Activated CD8-positive, alpha-beta memory T cell treated with anti-CD3 and anti-CD28 coated beads for 36 hours (primary cell): Measurements from ENCODE around the gene FNBP1L. TPM values are rescaled to one million over a fixed set of nuclear protein-coding genes. Genes with fewer than 3 reads are reported as not detected.
"Not testable (repeated sequence)": the region's sequence is repeated elsewhere in the genome, so short reads cannot be mapped to it uniquely, and the experiment has no call there.

Experiments used
- CTCF ChIA-PET: fragments of 350-600 bp; sonication (Branson Sonifier 250); formaldehyde crosslinking; loops from one replicate; lab custom pipeline; 2021; ENCODE audit warnings: antibody characterized with exemption; lab: Charles Lee
- POLR2A ChIA-PET: fragments of 350-600 bp; sonication (Branson Sonifier 250); formaldehyde crosslinking; loops from one replicate; lab custom pipeline; 2021; ENCODE audit warnings: antibody characterized with exemption; lab: Charles Lee
- total RNA-seq, 2 experiments: library from RNA; stranded (reverse); gene quantifications; one replicate each; pipeline ENCODE4 v1.2.3, GENCODE V29; 2021

FNBP1L gene
- total RNA-seq, 2 experiments from 2014 or later = 0.65 to 0.67 TPM

DNA sequence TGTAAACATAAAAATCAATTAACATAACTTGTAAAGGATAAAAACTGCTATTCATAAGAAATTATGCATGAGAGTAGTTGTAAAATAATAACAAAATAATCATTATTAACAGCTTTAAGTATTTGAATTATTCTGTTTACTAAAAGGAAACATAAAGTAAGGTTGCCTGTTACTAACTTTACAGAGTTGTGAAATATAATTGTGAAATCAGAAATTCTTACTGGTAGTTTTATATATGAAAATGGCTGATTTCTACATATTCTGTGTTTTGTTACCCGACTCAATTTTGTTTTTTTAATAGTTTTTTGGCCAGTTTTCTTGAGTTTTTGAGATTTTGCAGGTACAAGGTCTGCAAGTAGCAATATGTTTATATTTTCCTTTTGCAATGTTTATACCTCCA is 27.8 kb downstream of the FNBP1L start:
- ChIA-PET POLR2A (no interaction called here), CTCF (no interaction called here)

DNA sequence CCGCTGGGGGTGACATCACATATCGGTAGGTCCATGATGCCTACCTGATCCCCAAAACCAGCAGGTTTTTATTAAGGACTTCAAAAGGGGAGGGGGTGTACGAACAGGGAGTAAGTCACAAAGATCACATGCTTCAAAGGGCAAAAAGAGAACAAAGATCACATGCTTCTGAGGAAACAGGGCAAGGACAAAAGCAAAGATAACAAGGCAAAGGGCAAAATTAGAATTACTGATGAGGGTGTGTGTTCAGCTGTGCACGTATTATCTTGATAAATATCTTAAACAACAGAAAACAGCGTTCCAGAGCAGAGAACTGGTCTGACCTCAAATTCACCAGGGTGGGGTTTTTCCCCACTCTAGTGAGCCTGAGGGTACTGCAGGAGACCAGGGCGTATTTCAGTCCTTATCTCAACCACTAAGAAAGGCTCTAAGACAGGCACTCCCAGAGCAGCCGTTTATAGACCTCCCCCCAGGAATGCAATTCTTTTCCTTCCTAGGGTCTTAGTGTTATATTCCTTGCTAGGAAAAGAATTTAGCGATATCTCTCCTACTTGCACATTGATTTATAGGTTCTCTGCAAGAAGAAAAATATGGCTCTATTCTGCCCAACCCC is 31.3 kb downstream of the FNBP1L start:
- POLR2A ChIA-PET = not testable (repeated sequence)
- CTCF ChIA-PET = interaction anchor here (1.3 kb wide), 1 partner anchor 14 kb away, joined by 3 read pairs; no protein-coding TSS in a partner anchor

DNA sequence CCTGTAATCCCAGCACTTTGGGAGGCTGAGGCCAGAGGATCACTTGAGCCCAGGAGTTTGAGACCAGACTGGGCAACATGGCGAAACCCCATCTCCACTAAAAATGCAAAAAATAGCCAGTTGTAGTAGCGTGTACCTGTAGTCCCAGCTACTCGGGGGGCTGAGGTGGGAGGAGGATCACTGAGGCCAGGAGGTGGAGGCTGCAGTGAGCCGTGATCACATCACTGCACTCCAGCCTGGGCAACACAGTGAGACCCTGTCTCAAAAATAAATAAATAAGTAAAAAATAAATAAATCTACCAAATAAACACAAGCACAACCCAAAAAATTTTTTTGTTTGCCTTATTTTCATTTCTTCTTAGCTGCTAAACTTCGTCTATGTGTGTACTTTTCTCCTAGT is 34.0 kb downstream of the FNBP1L start:
- CTCF ChIA-PET, POLR2A ChIA-PET: not testable (repeated sequence)

DNA sequence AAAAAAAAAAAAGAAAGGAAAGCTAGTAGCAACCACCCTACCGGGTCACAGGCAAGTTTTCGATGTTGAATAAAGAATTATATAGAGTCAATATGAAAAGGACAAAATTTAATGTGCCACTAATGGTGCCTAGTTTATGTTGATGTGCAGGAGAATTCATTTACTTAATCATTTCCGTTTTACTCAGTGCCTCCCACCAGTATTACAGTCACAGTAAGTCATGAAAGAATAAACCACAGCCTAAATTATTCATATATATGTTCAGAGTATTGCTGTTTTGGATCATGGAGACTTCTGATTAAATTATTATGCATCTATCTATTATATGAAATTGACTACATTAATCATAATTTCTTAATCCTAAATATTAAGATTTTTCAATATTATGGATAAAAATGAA is 35.3 kb downstream of the FNBP1L start:
- CTCF ChIA-PET = no interaction called here
- POLR2A ChIA-PET = no interaction called here

DNA sequence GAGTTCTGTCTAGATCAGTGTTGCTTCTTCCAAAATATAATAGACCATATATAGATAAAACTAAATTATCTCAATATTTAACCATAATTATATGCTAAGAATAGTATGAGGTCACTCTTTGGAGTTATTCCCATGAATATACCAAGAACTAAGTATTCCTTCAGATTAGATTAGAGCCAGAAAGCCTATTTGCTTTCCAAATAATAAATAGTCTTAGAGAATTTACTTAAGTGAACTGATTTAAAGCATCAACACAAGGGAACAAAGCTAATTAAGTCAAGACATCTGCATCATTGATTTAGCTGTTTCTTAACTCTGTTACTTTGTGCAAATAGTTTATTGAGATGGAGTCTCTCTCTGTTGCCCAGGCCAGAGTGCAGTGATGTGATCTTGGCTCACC is 35.7 kb downstream of the FNBP1L start:
- ChIA-PET CTCF (no interaction called here), POLR2A (no interaction called here)

DNA sequence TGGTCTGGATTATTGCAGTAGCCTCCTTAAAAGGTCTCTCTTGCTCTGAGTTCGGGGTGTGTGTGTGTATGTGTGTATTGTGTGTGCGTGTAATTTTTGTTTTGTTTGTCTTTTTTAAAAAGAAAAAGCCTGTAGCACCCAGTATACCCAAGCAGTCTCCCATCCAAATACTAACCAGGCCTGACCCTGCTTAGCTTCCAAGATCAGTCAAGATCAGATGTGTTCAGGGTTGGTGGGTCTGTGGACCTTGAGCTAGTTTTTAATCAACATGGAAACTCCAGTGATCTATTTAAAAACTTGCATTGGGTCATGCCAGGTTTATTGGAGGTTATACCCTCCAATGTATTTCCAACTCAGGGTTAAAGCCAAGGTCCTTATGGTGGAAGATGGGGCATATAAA is 40.3 kb downstream of the FNBP1L start:
- POLR2A ChIA-PET = no interaction called here
- CTCF ChIA-PET = no interaction called here

DNA sequence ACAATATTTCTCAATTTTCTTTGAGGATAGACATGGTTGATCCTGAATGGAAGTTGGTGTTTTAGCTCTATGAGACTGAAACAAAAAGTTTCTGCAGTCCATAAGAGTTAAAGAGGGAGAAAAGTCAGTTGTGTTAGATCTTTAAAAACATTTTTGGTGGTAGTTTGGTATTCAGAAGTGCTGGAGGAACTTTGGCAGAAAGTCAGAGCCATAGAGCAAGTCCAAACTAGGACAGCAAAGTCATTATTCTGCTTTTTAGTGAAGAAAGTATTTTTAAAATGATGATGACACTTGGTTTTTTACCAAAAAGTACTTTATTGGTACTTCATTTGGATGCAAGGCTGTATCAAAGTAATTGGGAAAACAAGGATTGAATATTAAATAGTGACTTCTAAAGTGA is 41.8 kb downstream of the FNBP1L start:
- CTCF ChIA-PET = no interaction called here
- POLR2A ChIA-PET = no interaction called here

DNA sequence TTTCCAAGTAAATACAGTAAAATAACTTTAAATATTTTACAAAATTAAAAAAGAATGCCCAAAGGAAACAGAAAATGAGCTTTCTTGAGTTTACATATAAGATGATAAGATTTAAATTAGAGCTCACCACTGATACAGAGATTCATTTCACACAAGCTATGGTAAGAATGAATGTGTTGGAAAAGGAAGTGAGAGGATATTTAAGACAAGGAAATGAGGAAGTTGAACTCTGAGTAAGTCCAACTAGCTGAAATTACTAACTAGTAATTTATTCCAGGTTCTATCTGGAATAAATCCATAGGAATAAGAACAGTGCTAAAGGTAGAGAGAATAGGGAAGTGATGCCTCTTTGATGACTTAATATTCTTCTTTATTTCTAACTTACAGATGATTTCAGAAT is 42.4 kb downstream of the FNBP1L start:
- CTCF ChIA-PET = no interaction called here
- POLR2A ChIA-PET = no interaction called here

DNA sequence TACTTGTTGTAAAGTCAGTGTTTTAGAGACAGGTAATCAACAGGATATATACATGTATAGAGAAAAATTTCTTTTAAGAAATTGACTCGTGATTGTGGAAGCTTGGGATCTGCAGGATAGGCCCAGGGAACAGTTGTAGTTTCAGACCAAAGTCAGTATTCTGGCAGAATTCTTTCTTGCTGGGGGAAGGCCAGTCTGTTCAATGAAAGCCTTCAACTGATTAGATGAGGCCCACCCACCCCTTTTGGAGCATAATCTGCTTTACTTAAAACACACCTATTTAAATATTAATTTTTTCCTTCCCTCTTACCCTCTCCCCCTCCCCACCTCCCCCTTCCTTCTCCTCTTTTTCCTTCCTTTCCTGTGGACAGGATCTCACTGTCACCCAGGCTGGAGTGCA is 48.0 kb downstream of the FNBP1L start:
- POLR2A ChIA-PET = no interaction called here
- CTCF ChIA-PET = no interaction called here

DNA sequence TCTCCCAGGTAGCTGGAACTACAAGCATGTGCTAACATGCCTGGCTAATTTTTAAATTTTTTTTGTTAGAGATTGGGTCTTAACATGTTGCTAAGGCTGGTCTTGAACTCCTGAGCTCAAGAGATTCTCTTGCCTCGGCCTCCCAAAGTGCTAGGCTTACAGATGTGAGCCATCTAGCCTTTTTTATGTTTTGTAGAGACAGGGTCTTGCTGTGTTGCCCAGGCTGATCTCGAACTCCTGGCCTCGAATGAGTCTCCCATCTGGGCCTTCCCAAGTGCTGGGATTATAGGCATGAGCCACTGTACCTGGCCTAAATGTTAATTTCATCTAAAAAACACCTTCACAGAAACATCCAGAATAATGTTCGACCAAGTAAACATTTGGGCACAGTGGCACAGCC is 48.6 kb downstream of the FNBP1L start:
- POLR2A ChIA-PET = no interaction called here

DNA sequence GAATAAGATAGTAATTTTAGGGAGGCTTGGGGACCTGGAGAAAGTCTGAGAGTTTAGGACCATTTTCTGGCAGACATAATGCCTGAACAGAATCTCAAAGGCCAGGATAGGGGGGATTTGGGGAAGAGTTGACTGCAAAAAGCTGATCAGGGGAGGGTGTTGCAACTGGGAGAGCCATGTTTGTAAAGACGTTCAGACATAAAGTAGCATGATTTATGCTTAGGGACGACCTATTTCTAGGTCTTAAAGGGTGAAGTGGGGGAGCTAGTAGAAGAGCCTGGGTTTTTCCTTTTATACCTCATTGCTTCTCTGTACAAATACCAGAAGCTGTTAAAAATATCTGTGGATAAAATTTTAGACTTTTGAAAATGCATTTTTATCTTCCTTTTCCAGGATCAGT is 51.2 kb downstream of the FNBP1L start:
- POLR2A ChIA-PET = no interaction called here
- CTCF ChIA-PET = no interaction called here

More for the DNA sequence above, 48.6 kb downstream of the FNBP1L start:
- CTCF ChIA-PET = no interaction called here

DNA sequence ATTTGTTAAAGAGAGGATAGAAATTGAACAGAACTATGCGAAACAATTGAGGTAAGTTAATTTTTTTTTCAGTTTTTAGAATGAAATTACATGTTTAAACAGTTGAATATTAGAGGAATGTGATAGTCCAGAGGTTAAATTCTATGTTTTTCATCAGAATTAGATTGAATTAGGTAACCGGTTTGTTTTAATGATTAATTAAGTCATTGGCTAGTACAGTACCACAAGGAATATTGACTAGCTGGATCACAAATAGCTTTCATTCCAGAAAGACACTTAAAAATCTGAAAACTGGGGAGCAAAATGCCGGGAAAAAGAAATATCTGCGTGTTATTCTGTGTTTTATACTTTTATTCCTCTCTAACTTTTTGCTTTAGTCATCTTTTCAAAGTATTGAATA is 51.6 kb downstream of the FNBP1L start:
- CTCF ChIA-PET = interaction anchor here (0.6 kb wide), 1 partner anchor 739 kb away, joined by 3 read pairs; no protein-coding TSS in a partner anchor
- POLR2A ChIA-PET = no interaction called here

DNA sequence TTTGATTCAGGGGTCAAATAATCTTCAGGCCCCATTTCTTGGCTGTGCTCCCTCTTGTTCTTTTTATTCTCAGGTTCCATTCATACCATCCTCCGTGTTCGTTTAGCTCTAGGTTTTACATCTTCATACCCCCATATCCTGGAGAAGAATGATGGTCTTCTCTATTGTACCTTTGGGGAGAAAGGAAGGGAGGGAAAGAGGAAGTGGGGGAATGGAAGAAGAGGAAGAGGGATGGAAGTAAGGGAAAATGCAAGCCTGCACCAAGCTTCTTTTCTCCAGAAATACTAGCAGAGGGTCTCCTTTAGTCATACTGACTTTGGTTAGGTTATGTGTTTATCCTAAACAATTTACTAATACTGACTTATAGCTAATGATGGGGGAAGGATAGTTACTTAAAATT is 52.4 kb downstream of the FNBP1L start:
- ChIA-PET CTCF (no interaction called here), POLR2A (no interaction called here)

DNA sequence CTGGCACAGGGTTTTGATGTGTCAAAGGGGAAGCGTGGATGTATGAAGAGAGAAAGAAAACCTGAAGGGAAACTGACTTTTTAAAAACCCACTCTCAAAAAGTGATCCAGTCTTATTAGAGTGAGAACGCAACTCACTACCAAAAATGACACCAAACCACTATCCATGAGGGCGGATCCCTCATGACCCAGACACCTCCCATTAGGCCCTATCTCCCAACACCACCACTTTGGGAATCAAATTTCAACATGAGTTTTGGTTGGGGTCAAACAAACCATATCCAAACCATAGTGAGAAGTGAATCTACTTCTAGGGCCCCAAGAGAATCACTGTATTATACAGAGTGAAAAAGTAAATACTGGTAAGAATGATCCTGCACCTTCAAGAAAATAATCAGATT is 53.5 kb downstream of the FNBP1L start:
- CTCF ChIA-PET = no interaction called here
- POLR2A ChIA-PET = no interaction called here

DNA sequence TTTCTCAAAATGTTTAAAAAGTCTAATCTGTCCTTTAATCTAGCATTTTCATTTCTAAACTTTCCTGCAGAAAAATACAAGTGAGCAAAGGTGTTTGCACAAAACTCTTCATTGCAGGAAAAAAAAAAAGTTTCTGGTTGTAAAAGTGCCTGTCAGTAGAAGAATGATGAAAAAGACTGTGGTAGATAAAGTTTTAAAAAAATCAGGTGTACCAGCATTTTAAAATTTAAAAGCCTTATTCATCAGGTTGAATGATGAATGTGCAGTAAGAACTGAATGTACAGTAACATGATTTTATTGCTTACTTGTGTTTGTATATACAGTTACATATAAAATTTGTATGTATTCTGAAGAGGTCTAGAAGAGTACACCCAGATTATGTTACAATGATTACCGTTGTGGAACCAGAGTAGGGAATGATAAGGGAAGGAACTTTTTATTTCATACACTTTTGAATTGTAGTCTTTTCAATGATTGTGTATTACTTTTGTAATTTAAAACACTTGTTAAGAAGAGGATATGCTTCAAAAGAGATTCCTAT is 54.0 kb downstream of the FNBP1L start:
- CTCF ChIA-PET = no interaction called here

DNA sequence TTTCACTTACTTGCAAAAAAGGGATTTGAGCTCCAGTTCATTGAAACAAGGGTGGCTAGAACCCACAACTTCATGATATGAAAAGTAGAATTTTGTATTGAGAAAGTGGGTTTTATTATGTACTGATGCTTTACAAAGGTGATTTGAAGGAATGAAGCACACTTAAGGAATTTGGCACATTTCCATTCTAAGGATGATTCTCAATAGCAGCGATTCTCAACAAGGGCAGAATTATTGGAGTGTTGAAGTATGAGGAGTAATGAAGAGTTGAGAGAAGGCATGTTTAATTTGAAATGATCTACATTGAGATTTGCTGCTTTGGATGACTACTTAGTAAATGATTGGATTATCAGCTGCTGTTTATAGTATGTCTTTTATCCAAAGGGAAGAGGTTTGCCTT is 54.7 kb downstream of the FNBP1L start:
- CTCF ChIA-PET = no interaction called here

More for the DNA sequence above, 54.0 kb downstream of the FNBP1L start:
- POLR2A ChIA-PET = no interaction called here

DNA sequence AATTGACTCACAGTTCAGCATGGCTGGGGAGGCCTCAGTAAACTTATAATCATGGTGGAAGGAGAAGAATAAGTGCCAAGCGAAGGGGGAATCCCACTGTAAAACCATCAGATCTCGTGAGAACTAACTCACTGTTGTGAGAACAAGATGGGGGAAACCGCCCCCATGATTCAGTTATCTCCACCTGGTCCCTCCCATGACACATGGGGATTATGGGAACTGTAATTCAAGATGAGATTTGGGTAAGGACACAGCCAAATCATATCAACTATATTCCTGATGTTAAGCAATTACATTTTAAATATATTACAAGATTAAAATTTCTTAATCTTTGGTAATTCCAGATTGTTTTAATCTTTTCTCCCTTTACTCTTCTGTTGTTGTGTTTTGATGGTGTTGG is 55.2 kb downstream of the FNBP1L start:
- CTCF ChIA-PET = no interaction called here
- POLR2A ChIA-PET = no interaction called here

More for the DNA sequence above, 54.7 kb downstream of the FNBP1L start:
- POLR2A ChIA-PET = no interaction called here

DNA sequence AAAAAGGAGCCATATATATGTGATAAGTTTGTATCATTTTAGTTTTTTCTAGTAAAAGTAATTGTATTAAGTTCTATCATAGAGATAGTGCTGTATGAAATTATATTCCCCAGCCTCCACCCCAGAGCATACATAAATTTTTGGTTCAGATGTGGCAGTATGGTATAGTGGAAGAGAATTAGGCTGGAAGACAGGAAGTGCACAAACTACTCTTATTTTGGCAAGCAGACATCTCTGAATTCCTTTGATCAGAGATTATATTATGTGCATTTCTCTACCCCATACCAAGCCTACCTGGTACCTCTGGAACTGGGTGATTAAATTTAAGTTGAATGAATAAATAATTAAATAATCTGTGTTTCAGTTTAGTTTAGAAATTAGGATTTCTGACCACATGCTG is 55.9 kb downstream of the FNBP1L start:
- POLR2A ChIA-PET = no interaction called here
- CTCF ChIA-PET = no interaction called here

DNA sequence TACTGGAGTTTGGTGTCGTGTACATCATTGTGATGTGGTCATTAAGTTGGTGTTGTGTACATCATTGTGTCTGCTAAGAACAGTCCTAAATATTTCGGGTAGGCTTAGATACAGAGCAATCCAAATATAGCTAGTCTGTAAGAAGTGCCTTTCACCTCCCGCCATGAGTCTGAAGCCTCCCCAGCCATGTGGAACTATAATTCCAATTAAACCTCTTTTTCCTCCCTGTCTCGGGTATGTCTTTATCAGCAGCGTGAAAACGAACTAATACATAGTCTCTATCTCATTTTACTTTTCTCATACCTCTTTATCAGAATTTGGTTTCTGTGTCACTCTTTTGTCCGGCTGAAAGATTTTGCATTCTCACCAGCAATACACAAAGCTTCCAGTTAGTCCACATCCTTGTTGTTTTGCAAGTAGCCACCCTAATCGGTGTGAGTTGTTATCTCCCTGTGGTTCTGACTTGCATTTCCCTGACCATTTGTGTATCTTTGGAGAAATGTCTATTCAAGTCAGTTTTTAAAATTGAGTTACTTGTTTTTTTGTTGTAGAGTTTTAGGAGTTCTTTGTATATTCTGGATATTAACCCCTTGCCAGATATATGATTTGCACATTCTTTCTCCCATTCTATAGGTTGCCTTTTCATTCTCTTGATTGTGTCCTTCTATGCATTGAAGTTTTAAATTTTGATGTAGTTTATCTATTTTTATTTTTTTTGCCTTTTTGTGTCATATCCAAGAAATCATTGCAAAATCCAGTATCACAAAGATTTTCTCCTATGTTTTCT is 56.5 kb downstream of the FNBP1L start:
- POLR2A ChIA-PET = no interaction called here
- CTCF ChIA-PET = no interaction called here

DNA sequence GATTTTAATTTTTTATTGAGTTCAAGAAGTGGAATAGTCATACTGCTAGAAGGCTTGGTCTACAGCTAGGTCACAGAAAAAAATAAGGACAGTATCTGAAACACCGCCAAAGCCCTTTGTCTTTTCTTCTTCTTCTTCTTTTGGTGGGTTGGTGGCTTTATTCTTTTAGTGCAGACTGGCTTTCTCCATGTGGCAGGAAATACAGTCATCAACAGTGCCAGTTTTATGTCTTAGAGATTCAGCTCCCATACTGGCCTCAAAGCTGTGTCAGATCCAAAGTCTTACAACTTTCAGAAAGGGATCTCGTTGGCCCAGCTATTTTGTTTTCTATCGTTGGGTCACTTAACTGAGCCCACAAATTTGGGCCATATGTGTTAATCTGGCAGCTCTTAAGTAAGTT is 58.2 kb downstream of the FNBP1L start:
- CTCF ChIA-PET = no interaction called here
- POLR2A ChIA-PET = no interaction called here

DNA sequence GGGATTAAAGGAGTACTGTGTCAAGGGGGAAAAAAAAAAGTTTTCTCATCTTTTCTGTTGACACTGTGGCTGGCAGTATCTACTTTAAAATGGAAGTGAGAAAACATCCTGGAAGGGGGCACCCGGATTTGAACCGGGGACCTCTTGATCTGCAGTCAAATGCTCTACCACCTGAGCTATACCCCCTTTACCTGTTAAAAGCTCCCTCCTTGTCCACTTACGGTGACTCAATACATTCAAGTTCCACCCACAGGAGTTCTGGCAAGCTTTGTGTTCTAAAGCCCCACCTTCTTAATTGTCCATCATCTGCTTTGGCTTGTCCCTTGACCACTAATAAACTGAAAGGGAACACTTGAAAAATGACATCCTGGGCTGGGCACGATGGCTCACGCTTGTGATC is 68.2 kb downstream of the FNBP1L start:
- CTCF ChIA-PET = no interaction called here
- POLR2A ChIA-PET = no interaction called here
